CD14-positive monocyte (primary cell): ENCODE data around the gene PCDHB9. TPM values are rescaled to one million over a fixed set of nuclear protein-coding genes. Genes with fewer than 3 reads are reported as not detected.
"Not testable (repeated sequence)": the region's sequence is repeated elsewhere in the genome, so short reads cannot be mapped to it uniquely, and the experiment has no call there.

Source experiments
- DNase-seq, 3 donors: peaks; one replicate each; pipeline ENCODE4 v3.0.0-alpha.2; 2011 to 2022
- H2AFZ ChIP-seq: 2 replicates; pipeline ENCODE4 v1.6.0; 2012; ENCODE audit warnings: mild to moderate bottlenecking, low read depth, low read length, inconsistent platforms; ENCODE audit not compliant: insufficient read depth, poor library complexity, severe bottlenecking
- H3K27ac ChIP-seq, 2 donors: 1 replicate in 1 of 2; 2 replicates in 1 of 2; pipeline ENCODE4 v1.5.1; 2012 to 2013; ENCODE audit warnings: low read length in 2 of 2, control low read depth in 1 of 2, inconsistent platforms in 1 of 2, low read depth in 1 of 2, mild to moderate bottlenecking in 1 of 2
- H3K27me3 ChIP-seq, 2 donors: one replicate each; pipeline versions ENCODE4 v1.6.0 to v1.6.1; 2011 to 2013; ENCODE audit warnings: low read length in 2 of 2; ENCODE audit not compliant: control insufficient read depth in 2 of 2, insufficient read depth in 2 of 2
- H3K36me3 ChIP-seq, 2 donors: replicated peaks in 1 of 2; 1 replicate in 1 of 2; 2 replicates in 1 of 2; pipeline versions ENCODE4 v1.5.1 to v1.6.1; 2012 to 2013; ENCODE audit warnings: low read length in 2 of 2, control low read depth in 1 of 2, inconsistent platforms in 1 of 2, mild to moderate bottlenecking in 1 of 2; ENCODE audit not compliant: insufficient read depth in 2 of 2, control insufficient read depth in 1 of 2
- H3K4me1 ChIP-seq, 2 donors: 1 replicate in 1 of 2; 2 replicates in 1 of 2; pipeline versions ENCODE4 v1.5.1 to v1.6.1; 2012 to 2013; ENCODE audit warnings: low read length in 2 of 2, control low read depth in 1 of 2, inconsistent platforms in 1 of 2, mild to moderate bottlenecking in 1 of 2, moderate library complexity in 1 of 2; ENCODE audit not compliant: insufficient read depth in 2 of 2, control insufficient read depth in 1 of 2
- H3K4me2 ChIP-seq: replicated peaks from 2 replicates; pipeline ENCODE3; 2012; ENCODE audit warnings: low read length, moderate library complexity, mild to moderate bottlenecking; ENCODE audit not compliant: poor library complexity, severe bottlenecking; ENCODE audit errors: extremely low read depth
- H3K4me3 ChIP-seq, 3 experiments: fragments of 200-600 bp in 1 of 3; sonication (generic) in 1 of 3; replicated peaks in 1 of 3; 1 replicate in 2 of 3; 2 replicates in 1 of 3; pipeline ENCODE4 v1.5.1; 2011 to 2013; ENCODE audit warnings: low read length in 3 of 3, mild to moderate bottlenecking in 3 of 3, control low read depth in 2 of 3, low read depth in 2 of 3, inconsistent platforms in 1 of 3, moderate library complexity in 1 of 3
- H3K79me2 ChIP-seq: 2 replicates; pipeline ENCODE4 v1.6.0; 2012; ENCODE audit warnings: mild to moderate bottlenecking, control low read depth, inconsistent platforms, low read length, moderate library complexity; ENCODE audit not compliant: insufficient read depth
- H3K9ac ChIP-seq: 2 replicates; pipeline ENCODE4 v1.6.0; 2017; ENCODE audit warnings: low read length, mild to moderate bottlenecking; ENCODE audit not compliant: insufficient read depth, poor library complexity, severe bottlenecking
- H3K9me3 ChIP-seq, 2 donors: replicated peaks in 1 of 2; 1 replicate in 1 of 2; 2 replicates in 1 of 2; pipeline versions ENCODE4 v1.5.1 to v1.6.1; 2012 to 2013; ENCODE audit warnings: low read length in 2 of 2, control low read depth in 1 of 2; ENCODE audit not compliant: control insufficient read depth in 1 of 2, insufficient read depth in 1 of 2
- H4K20me1 ChIP-seq: 2 replicates; pipeline ENCODE4 v1.6.0; 2012; ENCODE audit warnings: mild to moderate bottlenecking, low read length, control low read depth, moderate library complexity; ENCODE audit not compliant: insufficient read depth
- H3K27ac Mint-ChIP-seq, 7 donors: one replicate each; pipeline ENCODE4 v1.8.0; 2020; ENCODE audit warnings: mild to moderate bottlenecking in 7 of 7, mixed read lengths in 7 of 7, moderate library complexity in 6 of 7, inconsistent platforms in 2 of 7
- H3K27me3 Mint-ChIP-seq, 3 donors: one replicate each; pipeline ENCODE4 v1.8.0; 2021 to 2022; ENCODE audit warnings: low read depth in 3 of 3, mild to moderate bottlenecking in 3 of 3, mixed read lengths in 3 of 3, moderate library complexity in 3 of 3, inconsistent platforms in 1 of 3
- H3K36me3 Mint-ChIP-seq, 2 donors: one replicate each; pipeline ENCODE4 v1.8.0; 2020; ENCODE audit warnings: mixed read lengths in 2 of 2, inconsistent platforms in 1 of 2, mild to moderate bottlenecking in 1 of 2
- H3K4me1 Mint-ChIP-seq: one replicate; pipeline ENCODE4 v1.8.0; 2020; ENCODE audit warnings: mild to moderate bottlenecking, mixed read lengths
- H3K4me3 Mint-ChIP-seq, 2 donors: one replicate each; pipeline ENCODE4 v1.8.0; 2020; ENCODE audit warnings: mild to moderate bottlenecking in 2 of 2, mixed read lengths in 2 of 2, moderate library complexity in 1 of 2
- H3K9me3 Mint-ChIP-seq, 7 donors: one replicate each; pipeline ENCODE4 v1.8.0; 2020 to 2022; ENCODE audit warnings: mixed read lengths in 7 of 7, mild to moderate bottlenecking in 6 of 7, moderate library complexity in 6 of 7, inconsistent platforms in 2 of 7
- CTCF ChIP-seq: fragments of 200-600 bp; IDR thresholded peaks from one replicate; pipeline ENCODE4 v1.8.0; 2022; ENCODE audit warnings: antibody characterized with exemption, mild to moderate bottlenecking
- WGBS: methylation state at CpG from one replicate; pipeline ENCODE4 v1.1.5; 2013; ENCODE audit warnings: missing lambda C conversion rate; ENCODE audit not compliant: insufficient coverage; 5-methylcytosine and 5-hydroxymethylcytosine counted together
- intact Hi-C, 2 donors: fragments of 100-400 bp; cut with micrococcal nuclease; formaldehyde crosslinking; loops; one replicate each; pipeline versions ENCODE4 v1.15.0 to v1.15.1; 2023
- polyA plus RNA-seq, 3 donors: library from polyadenylated mRNA; depleted of rRNA in 1 of 3; unstranded in 2 of 3; stranded (reverse) in 1 of 3; fragments of 300-500 nt in 2 of 3; fragments of >200 nt in 1 of 3; fragmentation: Illumina TruSeq in 2 of 3; gene quantifications; 1 replicate in 2 of 3; 2 replicates in 1 of 3; pipeline ENCODE4 v1.2.3, GENCODE V29; 2012 to 2021

PCDHB9 gene
- polyA plus RNA-seq, 3 donors, result not detected

GRCh38 chr5:141188682-141189081 lies 1.7 kb downstream of the PCDHB9 start:
- H3K4me3 Mint-ChIP-seq, H3K9ac ChIP-seq, H3K27ac ChIP-seq, H3K36me3 ChIP-seq, DNase-seq, intact Hi-C loops, H2AFZ ChIP-seq, H3K27ac Mint-ChIP-seq, H3K4me1 Mint-ChIP-seq, H3K36me3 Mint-ChIP-seq, H3K79me2 ChIP-seq, H4K20me1 ChIP-seq, H3K4me2 ChIP-seq, H3K4me3 ChIP-seq, H3K4me1 ChIP-seq: not testable (repeated sequence)
- Mint-ChIP-seq H3K27me3 (peaks cover 10 to 44% (median 37%) of the 10 kb centered on the region in 3 donors), H3K9me3 (peaks cover 18 to 65% (median 57%) of the 10 kb centered on the region in 7 donors)
- Histone ChIP-seq H3K27me3 (peaks cover 2 to 33% of the 10 kb centered on the region in 2 donors), H3K9me3 (peaks cover 36 to 52% of the 10 kb centered on the region in 2 donors)
- WGBS, result 29% methylated on average over 13 of the region's 37 CpGs

- H3K4me1 Mint-ChIP-seq, H3K9ac ChIP-seq, H3K27ac Mint-ChIP-seq, H3K4me1 ChIP-seq, H3K79me2 ChIP-seq, H4K20me1 ChIP-seq, H3K27ac ChIP-seq, DNase-seq, intact Hi-C loops, H3K36me3 ChIP-seq, H3K4me3 ChIP-seq, H3K36me3 Mint-ChIP-seq, H2AFZ ChIP-seq, H3K4me2 ChIP-seq: not testable (repeated sequence)
- Mint-ChIP-seq H3K27me3 (peaks cover 10 to 43% (median 37%) of the 10 kb centered on the region in 3 donors), H3K4me3 (peak overlapping the region in 1 of 2 donors; percentile 39), H3K9me3 (peaks cover 18 to 66% (median 58%) of the 10 kb centered on the region in 7 donors)
- 21% methylated on average over 9 of the region's 35 CpGs for WGBS
- Histone ChIP-seq H3K27me3 (peaks cover 2 to 32% of the 10 kb centered on the region in 2 donors), H3K9me3 (peaks cover 36 to 50% of the 10 kb centered on the region in 2 donors)
Observed at GRCh38 chr5:141189131-141189530, 2.2 kb downstream of the PCDHB9 start.

- Mint-ChIP-seq H3K4me1 (no peaks in the 10 kb centered on the region), H3K4me3 (no peak within 1 kb of the TSS), H3K27me3 (peaks cover 7 to 37% (median 32%) of the 10 kb centered on the region in 3 donors), H3K27ac (no peak within 1 kb of the TSS), H3K36me3 (no peaks in the 10 kb centered on the region), H3K9me3 (peaks cover 15 to 61% (median 51%) of the 10 kb centered on the region in 7 donors)
- no peak within 1 kb of the TSS for H3K27ac ChIP-seq
- no peak for DNase-seq
- no peak within 1 kb of the TSS for H3K4me3 ChIP-seq
- H3K4me2 ChIP-seq, result no peak within 1 kb of the TSS
- H3K9me3 ChIP-seq, result peaks cover 32 to 48% of the 10 kb centered on the region in 2 donors
- no peak within 1 kb of the TSS for H2AFZ ChIP-seq
- H4K20me1 ChIP-seq, result no peaks in the 10 kb centered on the region
- no peak for TF ChIP-seq CTCF
- H3K4me1 ChIP-seq, result no peaks in the 10 kb centered on the region
- no peaks in the 10 kb centered on the region for H3K79me2 ChIP-seq
- H3K9ac ChIP-seq, result no peak within 1 kb of the TSS
- peaks cover 2 to 32% of the 10 kb centered on the region in 2 donors for H3K27me3 ChIP-seq
- H3K36me3 ChIP-seq, result no peaks in the 10 kb centered on the region
- intact Hi-C loops, result no loop called here
- WGBS, result 15% methylated on average over 5 of the region's 10 CpGs
Observed at GRCh38 chr5:141192110-141192725, 5.3 kb downstream of the PCDHB9 start, which contains the start of gene PCDHB10. Gene PCDHB10, plus strand, starts transcription at chr5:141192353. Its CDS starts 200 bp downstream, at chr5:141192553.

- intact Hi-C loops, H3K9ac ChIP-seq, H3K4me1 ChIP-seq, H3K79me2 ChIP-seq, H3K27ac Mint-ChIP-seq, H3K4me3 ChIP-seq, H3K27ac ChIP-seq, H3K36me3 Mint-ChIP-seq, H3K4me2 ChIP-seq, H3K4me1 Mint-ChIP-seq, H3K36me3 ChIP-seq, H4K20me1 ChIP-seq, DNase-seq, H2AFZ ChIP-seq: not testable (repeated sequence)
- Mint-ChIP-seq H3K9me3 (peaks cover 11 to 56% (median 38%) of the 10 kb centered on the region in 7 donors), H3K4me3 (peak overlapping the region in 1 of 2 donors; percentile 55), H3K27me3 (peaks cover 0 to 25% (median 19%) of the 10 kb centered on the region in 3 donors)
- peaks cover 2 to 24% of the 10 kb centered on the region in 2 donors for H3K27me3 ChIP-seq
- 0% methylated on average over 1 of the region's 37 CpGs for WGBS
- H3K9me3 ChIP-seq, result peaks cover 22 to 47% of the 10 kb centered on the region in 2 donors
Observed at GRCh38 chr5:141194332-141194731, 7.4 kb downstream of the PCDHB9 start.
